Astrocyte (in vitro differentiated cells and primary cell): Measurements from ENCODE around the gene MICAL2. TPM values are rescaled to one million over a fixed set of nuclear protein-coding genes. Genes with fewer than 3 reads are reported as not detected.

Experiments used
- DNase-seq: peaks from one replicate; pipeline ENCODE4 v3.0.0-alpha.2; 2010; ENCODE audit warnings: low read depth
- FAIRE-seq: peaks from 2 replicates; lab custom pipeline; 2011; peaks lifted over from hg19 to GRCh38; lab: Jason Lieb, UNC
- H2AFZ ChIP-seq: 2 replicates; pipeline ENCODE4 v1.6.0; 2012; ENCODE audit warnings: low read depth, low read length, inconsistent platforms
- H3K27ac ChIP-seq: 2 replicates; pipeline ENCODE4 v1.5.1; 2011; ENCODE audit warnings: low read depth, low read length, inconsistent platforms
- H3K27me3 ChIP-seq: 2 replicates; pipeline ENCODE4 v1.6.0; 2011; ENCODE audit warnings: low read length, inconsistent platforms; ENCODE audit not compliant: insufficient read depth
- H3K36me3 ChIP-seq: 2 replicates; pipeline ENCODE4 v1.5.1; 2011; ENCODE audit warnings: low read length, inconsistent platforms; ENCODE audit not compliant: insufficient read depth
- H3K4me1 ChIP-seq: 2 replicates; pipeline ENCODE4 v1.5.1; 2011; ENCODE audit warnings: low read length, inconsistent platforms; ENCODE audit not compliant: insufficient read depth
- H3K4me2 ChIP-seq: 2 replicates; pipeline ENCODE4 v1.6.0; 2012; ENCODE audit warnings: low read length, inconsistent platforms
- H3K4me3 ChIP-seq: 2 replicates; pipeline ENCODE4 v1.5.1; 2011; ENCODE audit warnings: low read depth, mild to moderate bottlenecking, low read length, inconsistent platforms; ENCODE audit not compliant: insufficient read depth
- H3K79me2 ChIP-seq: 2 replicates; pipeline ENCODE4 v1.6.0; 2012; ENCODE audit warnings: mild to moderate bottlenecking, low read length, inconsistent platforms; ENCODE audit not compliant: insufficient read depth
- H3K9ac ChIP-seq: 2 replicates; pipeline ENCODE4 v1.6.0; 2012; ENCODE audit warnings: mild to moderate bottlenecking, low read length, inconsistent platforms
- H3K9me3 ChIP-seq: 2 replicates; pipeline ENCODE4 v1.5.1; 2012; ENCODE audit warnings: low read depth, mild to moderate bottlenecking, low read length, inconsistent platforms; ENCODE audit not compliant: insufficient read depth
- H4K20me1 ChIP-seq: 2 replicates; pipeline ENCODE4 v1.6.0; 2012; ENCODE audit warnings: low read length, inconsistent platforms; ENCODE audit not compliant: insufficient read depth
- H3K27ac Mint-ChIP-seq: one replicate; pipeline ENCODE4 v1.8.0; 2021; ENCODE audit warnings: mild to moderate bottlenecking, mixed read lengths; ENCODE audit not compliant: unreplicated experiment
- H3K27me3 Mint-ChIP-seq: one replicate; pipeline ENCODE4 v1.8.0; 2021; ENCODE audit warnings: low read depth, mixed read lengths; ENCODE audit not compliant: unreplicated experiment
- H3K36me3 Mint-ChIP-seq: one replicate; pipeline ENCODE4 v1.8.0; 2021; ENCODE audit warnings: low read depth, mixed read lengths; ENCODE audit not compliant: unreplicated experiment
- H3K4me1 Mint-ChIP-seq: one replicate; pipeline ENCODE4 v1.8.0; 2021; ENCODE audit warnings: low read depth, mixed read lengths; ENCODE audit not compliant: unreplicated experiment
- H3K4me3 Mint-ChIP-seq: one replicate; pipeline ENCODE4 v1.8.0; 2021; ENCODE audit warnings: mild to moderate bottlenecking, moderate library complexity, mixed read lengths; ENCODE audit not compliant: unreplicated experiment
- H3K9me3 Mint-ChIP-seq: one replicate; pipeline ENCODE4 v1.8.0; 2021; ENCODE audit warnings: mild to moderate bottlenecking, mixed read lengths; ENCODE audit not compliant: unreplicated experiment
- EZH2 ChIP-seq: IDR thresholded peaks from 2 replicates; pipeline ENCODE4 v1.6.1; 2012; ENCODE audit warnings: mild to moderate bottlenecking, low read length, inconsistent platforms; ENCODE audit not compliant: insufficient read depth
- total RNA-seq: library from RNA; stranded (reverse); gene quantifications from 2 replicates; pipeline ENCODE4 v1.2.1, GENCODE V29; 2021
- TF ChIP-seq, protein P1 (sequence below): IDR thresholded peaks from 2 replicates; pipeline ENCODE4 v1.5.1; 2011; ENCODE audit warnings: low read depth, mild to moderate bottlenecking, inconsistent platforms, low read length, moderate library complexity; ENCODE audit not compliant: insufficient read depth

The MICAL2 gene
- total RNA-seq, 1 donor from 2014 or later = 357 TPM

DNA sequence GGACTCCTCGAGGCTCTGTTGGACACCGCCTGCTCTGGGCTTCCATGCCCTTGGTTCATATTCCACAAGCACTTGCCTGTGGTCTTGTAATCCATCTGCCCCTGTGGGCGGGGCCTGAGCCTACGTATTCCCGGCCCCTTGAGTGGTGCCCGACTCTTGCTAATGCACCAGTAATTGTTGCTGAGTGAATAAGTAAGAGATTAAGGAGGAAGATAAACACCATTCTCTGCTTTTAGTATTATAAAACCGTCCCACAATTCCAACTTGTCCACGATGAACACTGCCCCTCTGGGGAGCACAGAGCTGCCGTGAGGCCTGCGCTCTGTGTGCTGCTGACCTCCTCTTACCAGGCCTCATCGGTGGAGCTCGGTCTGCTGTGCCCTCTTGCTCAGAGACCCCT lies 50.3 kb downstream of the MICAL2 start:
- H3K27ac Mint-ChIP-seq = peak overlapping the region; percentile 90
- peak overlapping the region; percentile 51 for H3K4me3 Mint-ChIP-seq
- Histone ChIP-seq H2AFZ (no peak overlapping the region), H3K4me2 (no peak overlapping the region), H3K4me1 (peaks cover 88% of the 10 kb centered on the region), H3K79me2 (peaks cover 74% of the 10 kb centered on the region), H3K9me3 (no peaks in the 10 kb centered on the region), H3K9ac (peak overlapping the region; percentile 90), H3K27ac (peak overlapping the region; percentile 99), H3K27me3 (no peaks in the 10 kb centered on the region), H4K20me1 (peaks cover 6% of the 10 kb centered on the region), H3K4me3 (no peak overlapping the region), H3K36me3 (peaks cover 55% of the 10 kb centered on the region)
- FAIRE-seq (no peak), DNase-seq (peak; percentile 76)
- no peak for TF ChIP-seq EZH2
- TF ChIP-seq, protein P1, sequence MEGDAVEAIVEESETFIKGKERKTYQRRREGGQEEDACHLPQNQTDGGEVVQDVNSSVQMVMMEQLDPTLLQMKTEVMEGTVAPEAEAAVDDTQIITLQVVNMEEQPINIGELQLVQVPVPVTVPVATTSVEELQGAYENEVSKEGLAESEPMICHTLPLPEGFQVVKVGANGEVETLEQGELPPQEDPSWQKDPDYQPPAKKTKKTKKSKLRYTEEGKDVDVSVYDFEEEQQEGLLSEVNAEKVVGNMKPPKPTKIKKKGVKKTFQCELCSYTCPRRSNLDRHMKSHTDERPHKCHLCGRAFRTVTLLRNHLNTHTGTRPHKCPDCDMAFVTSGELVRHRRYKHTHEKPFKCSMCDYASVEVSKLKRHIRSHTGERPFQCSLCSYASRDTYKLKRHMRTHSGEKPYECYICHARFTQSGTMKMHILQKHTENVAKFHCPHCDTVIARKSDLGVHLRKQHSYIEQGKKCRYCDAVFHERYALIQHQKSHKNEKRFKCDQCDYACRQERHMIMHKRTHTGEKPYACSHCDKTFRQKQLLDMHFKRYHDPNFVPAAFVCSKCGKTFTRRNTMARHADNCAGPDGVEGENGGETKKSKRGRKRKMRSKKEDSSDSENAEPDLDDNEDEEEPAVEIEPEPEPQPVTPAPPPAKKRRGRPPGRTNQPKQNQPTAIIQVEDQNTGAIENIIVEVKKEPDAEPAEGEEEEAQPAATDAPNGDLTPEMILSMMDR = no peak
- peaks cover 41% of the 10 kb centered on the region for H3K36me3 Mint-ChIP-seq
- H3K9me3 Mint-ChIP-seq = no peaks in the 10 kb centered on the region
- H3K4me1 Mint-ChIP-seq = peaks cover 81% of the 10 kb centered on the region
- H3K27me3 Mint-ChIP-seq = no peaks in the 10 kb centered on the region

- Histone ChIP-seq H2AFZ (no peak overlapping the region), H3K27me3 (no peaks in the 10 kb centered on the region), H3K4me2 (no peak overlapping the region), H4K20me1 (peaks cover 6% of the 10 kb centered on the region), H3K9ac (peak overlapping the region; percentile 90), H3K27ac (peak overlapping the region; percentile 99), H3K9me3 (no peaks in the 10 kb centered on the region), H3K4me3 (no peak overlapping the region), H3K79me2 (peaks cover 74% of the 10 kb centered on the region), H3K36me3 (peaks cover 56% of the 10 kb centered on the region), H3K4me1 (peaks cover 87% of the 10 kb centered on the region)
- FAIRE-seq = no peak
- Mint-ChIP-seq H3K36me3 (peaks cover 39% of the 10 kb centered on the region), H3K4me1 (peaks cover 84% of the 10 kb centered on the region), H3K9me3 (no peaks in the 10 kb centered on the region), H3K4me3 (no peak overlapping the region), H3K27me3 (no peaks in the 10 kb centered on the region), H3K27ac (peak overlapping the region; percentile 56)
- DNase-seq = no peak
- TF ChIP-seq, protein P1 = no peak
Observed at GRCh38 chr11:12161137-12161536, 50.7 kb downstream of the MICAL2 start.

GRCh38 chr11:12161603-12162350 lies 51.4 kb downstream of the MICAL2 start:
- Histone ChIP-seq H3K9me3 (no peaks in the 10 kb centered on the region), H2AFZ (no peak overlapping the region), H3K4me3 (no peak overlapping the region), H3K36me3 (peaks cover 55% of the 10 kb centered on the region), H3K9ac (peak overlapping the region; percentile 90), H3K79me2 (peaks cover 74% of the 10 kb centered on the region), H3K27ac (peak overlapping the region; percentile 99), H3K4me1 (peaks cover 87% of the 10 kb centered on the region), H4K20me1 (peaks cover 2% of the 10 kb centered on the region), H3K27me3 (no peaks in the 10 kb centered on the region), H3K4me2 (no peak overlapping the region)
- DNase-seq (no peak), FAIRE-seq (no peak)
- TF ChIP-seq EZH2 = no peak
- TF ChIP-seq, protein P1 = no peak
- H3K9me3 Mint-ChIP-seq = no peaks in the 10 kb centered on the region
- peak overlapping the region; percentile 56 for H3K27ac Mint-ChIP-seq
- no peaks in the 10 kb centered on the region for H3K27me3 Mint-ChIP-seq
- H3K36me3 Mint-ChIP-seq = peaks cover 39% of the 10 kb centered on the region
- no peak overlapping the region for H3K4me3 Mint-ChIP-seq
- H3K4me1 Mint-ChIP-seq = peaks cover 87% of the 10 kb centered on the region
